H9 (cell line): ENCODE measurements around the gene AP1B1. TPM values are rescaled to one million over a fixed set of nuclear protein-coding genes. Genes with fewer than 3 reads are reported as not detected.

ENCODE experiments used
- DNase-seq: peaks from one replicate; pipeline ENCODE4 v3.0.0-alpha.2; 2017
- H2AFZ ChIP-seq: one replicate; pipeline ENCODE4 v1.6.1; 2013; ENCODE audit warnings: mild to moderate bottlenecking, low read length, control low read depth, moderate library complexity
- H2AK5ac ChIP-seq: 2 replicates; pipeline ENCODE4 v1.6.1; 2013; ENCODE audit warnings: low read length, control low read depth, mixed read lengths; ENCODE audit not compliant: insufficient read length
- H2BK120ac ChIP-seq: one replicate; pipeline ENCODE4 v1.6.1; 2013; ENCODE audit warnings: low read depth, mild to moderate bottlenecking, low read length, control low read depth, inconsistent platforms; ENCODE audit not compliant: poor library complexity, severe bottlenecking
- H2BK12ac ChIP-seq: 2 replicates; pipeline ENCODE4 v1.6.1; 2013; ENCODE audit warnings: low read length, control low read depth, mixed read lengths, low read depth; ENCODE audit not compliant: insufficient read length
- H2BK15ac ChIP-seq: 2 replicates; pipeline ENCODE4 v1.6.1; 2013; ENCODE audit warnings: low read depth, low read length, control low read depth
- H2BK20ac ChIP-seq: one replicate; pipeline ENCODE4 v1.6.1; 2013; ENCODE audit warnings: low read depth, mild to moderate bottlenecking, low read length, control low read depth, inconsistent platforms; ENCODE audit not compliant: poor library complexity, severe bottlenecking
- H2BK5ac ChIP-seq: 2 replicates; pipeline ENCODE4 v1.6.1; 2013; ENCODE audit warnings: low read length, control low read depth, mixed read lengths; ENCODE audit not compliant: insufficient read length
- H3K14ac ChIP-seq: 2 replicates; pipeline ENCODE4 v1.6.1; 2013; ENCODE audit warnings: low read length, control low read depth; ENCODE audit not compliant: insufficient read depth
- H3K18ac ChIP-seq: 2 replicates; pipeline ENCODE4 v1.6.1; 2013; ENCODE audit warnings: low read depth, mild to moderate bottlenecking, mixed read lengths, low read length, control low read depth; ENCODE audit not compliant: insufficient read length
- H3K23ac ChIP-seq: 2 replicates; pipeline ENCODE4 v1.6.1; 2013; ENCODE audit warnings: low read length, control low read depth, mixed read lengths, low read depth; ENCODE audit not compliant: insufficient read length
- H3K23me2 ChIP-seq: 2 replicates; pipeline ENCODE4 v1.6.1; 2013; ENCODE audit warnings: low read depth, mild to moderate bottlenecking, mixed read lengths, low read length, control low read depth; ENCODE audit not compliant: insufficient read length, poor library complexity, severe bottlenecking
- H3K27ac ChIP-seq: 2 replicates; pipeline ENCODE4 v1.5.1; 2013; ENCODE audit warnings: low read length, control low read depth, mixed read lengths, low read depth; ENCODE audit not compliant: insufficient read length
- H3K27me3 ChIP-seq: 2 replicates; pipeline ENCODE4 v1.6.1; 2013; ENCODE audit warnings: low read length, control low read depth, inconsistent platforms; ENCODE audit not compliant: insufficient read depth
- H3K4ac ChIP-seq: 2 replicates; pipeline ENCODE4 v1.6.1; 2013; ENCODE audit warnings: low read depth, mild to moderate bottlenecking, control low read depth, inconsistent platforms, low read length, moderate library complexity
- H3K4me1 ChIP-seq: 2 replicates; pipeline ENCODE4 v1.6.1; 2013; ENCODE audit warnings: low read length, control low read depth, inconsistent platforms; ENCODE audit not compliant: insufficient read depth
- H3K4me2 ChIP-seq: 2 replicates; pipeline ENCODE4 v1.6.1; 2013; ENCODE audit warnings: low read length, control low read depth, mixed read lengths; ENCODE audit not compliant: insufficient read length, insufficient read depth
- H3K56ac ChIP-seq: 2 replicates; pipeline ENCODE4 v1.6.1; 2013; ENCODE audit warnings: low read depth, mild to moderate bottlenecking, mixed read lengths, low read length, control low read depth; ENCODE audit not compliant: insufficient read length
- H3K79me1 ChIP-seq: 2 replicates; pipeline ENCODE4 v1.6.1; 2013; ENCODE audit warnings: low read depth, mild to moderate bottlenecking, moderate library complexity, low read length, control low read depth, inconsistent platforms; ENCODE audit not compliant: insufficient read depth, poor library complexity, severe bottlenecking
- H3K79me2 ChIP-seq: 2 replicates; pipeline ENCODE4 v1.6.1; 2013; ENCODE audit warnings: low read length, control low read depth, inconsistent platforms; ENCODE audit not compliant: insufficient read depth
- H3K9ac ChIP-seq: 2 replicates; pipeline ENCODE4 v1.6.1; 2013; ENCODE audit warnings: low read length, control low read depth, mixed read lengths; ENCODE audit not compliant: insufficient read length; ENCODE audit errors: extremely low read depth
- H3K9me3 ChIP-seq: one replicate; pipeline ENCODE4 v1.6.1; 2013; ENCODE audit warnings: low read depth, low read length, inconsistent platforms; ENCODE audit not compliant: control insufficient read depth
- H3T11ph ChIP-seq: one replicate; pipeline ENCODE4 v1.6.1; 2013; ENCODE audit warnings: mild to moderate bottlenecking, low read length, control low read depth, inconsistent platforms
- H4K20me1 ChIP-seq: one replicate; pipeline ENCODE4 v1.6.1; 2013; ENCODE audit not compliant: control insufficient read depth, insufficient read length, insufficient read depth
- H4K5ac ChIP-seq: 2 replicates; pipeline ENCODE4 v1.6.1; 2013; ENCODE audit warnings: low read depth, mild to moderate bottlenecking, mixed read lengths, low read length, control low read depth; ENCODE audit not compliant: insufficient read length
- H4K8ac ChIP-seq: replicated peaks from 2 replicates; pipeline ENCODE4 v1.6.1; 2013; ENCODE audit warnings: low read length, control low read depth, mixed read lengths, low read depth; ENCODE audit not compliant: insufficient read length
- H4K91ac ChIP-seq: 2 replicates; pipeline ENCODE4 v1.6.1; 2013; ENCODE audit warnings: low read depth, mild to moderate bottlenecking, moderate library complexity, mixed read lengths, low read length, control low read depth; ENCODE audit not compliant: insufficient read length
- H3K27ac Mint-ChIP-seq, 3 experiments: 2 replicates in 2 of 3; 3 replicates in 1 of 3; pipeline ENCODE4 v1.8.0; 2020 to 2021; ENCODE audit warnings: mixed read lengths in 3 of 3, mild to moderate bottlenecking in 1 of 3, moderate library complexity in 1 of 3
- H3K27me3 Mint-ChIP-seq: 2 replicates; pipeline ENCODE4 v1.8.0; 2021; ENCODE audit warnings: low read depth, mild to moderate bottlenecking, moderate library complexity, mixed read lengths
- H3K36me3 Mint-ChIP-seq, 3 experiments: 2 replicates in 2 of 3; 3 replicates in 1 of 3; pipeline ENCODE4 v1.8.0; 2020 to 2021; ENCODE audit warnings: low read depth in 3 of 3, mixed read lengths in 3 of 3; ENCODE audit not compliant: insufficient read depth in 1 of 3
- H3K4me1 Mint-ChIP-seq, 2 experiments: 2 replicates each; pipeline ENCODE4 v1.8.0; 2020; ENCODE audit warnings: mixed read lengths in 2 of 2
- H3K4me3 Mint-ChIP-seq, 2 experiments: 2 replicates in 1 of 2; 3 replicates in 1 of 2; pipeline ENCODE4 v1.8.0; 2020 to 2021; ENCODE audit warnings: mild to moderate bottlenecking in 2 of 2, mixed read lengths in 2 of 2, moderate library complexity in 1 of 2
- H3K9me3 Mint-ChIP-seq, 2 experiments: 2 replicates in 1 of 2; 3 replicates in 1 of 2; pipeline ENCODE4 v1.8.0; 2020; ENCODE audit warnings: mild to moderate bottlenecking in 2 of 2, mixed read lengths in 2 of 2, moderate library complexity in 1 of 2
- WGBS: extraction: QIAGEN DNeasy Blood & Tissue Kit; methylation state at CpG from one replicate; pipeline ENCODE4 v1.1.7; 2013; ENCODE audit warnings: missing lambda C conversion rate, low lambda C conversion rate, mixed read lengths; ENCODE audit not compliant: insufficient read length; ENCODE audit errors: extremely low coverage; 5-methylcytosine and 5-hydroxymethylcytosine counted together
- total RNA-seq: library from RNA; stranded (reverse); gene quantifications from 2 replicates; pipeline ENCODE4 v1.2.1, GENCODE V29; 2021
- TF ChIP-seq, protein P1 (sequence below): fragments of 200-600 bp; sonication (generic); conservative IDR thresholded peaks from 3 replicates; pipeline ENCODE4 v1.8.0; 2021; ENCODE audit warnings: antibody characterized with exemption, mild to moderate bottlenecking

The AP1B1 gene
- total RNA-seq, 1 experiment from 2014 or later: 64.0 TPM

DNA sequence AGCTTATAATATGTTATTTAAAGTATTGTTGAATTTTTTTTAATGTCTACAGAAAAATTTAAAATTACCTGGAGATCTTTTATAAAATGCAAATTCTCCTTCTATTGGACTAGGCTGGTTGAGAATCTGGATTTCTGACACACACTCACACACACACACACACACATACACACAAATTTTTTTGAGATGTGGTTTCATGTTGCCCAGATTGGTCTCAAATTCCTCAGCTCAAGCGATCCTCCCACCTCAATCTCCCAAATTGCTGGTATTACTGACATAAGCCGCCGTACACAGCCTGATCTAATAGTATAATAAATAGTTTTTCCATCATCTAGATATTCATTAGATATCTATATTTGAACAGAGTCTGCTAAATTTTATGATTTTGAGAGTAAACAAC lies 45.5 kb upstream of the AP1B1 start:
- H3K23me2 ChIP-seq: no peaks in the 10 kb centered on the region

More for the DNA sequence above, 45.5 kb upstream of the AP1B1 start:
- H4K5ac ChIP-seq: no peak overlapping the region
- TF ChIP-seq, protein P1, sequence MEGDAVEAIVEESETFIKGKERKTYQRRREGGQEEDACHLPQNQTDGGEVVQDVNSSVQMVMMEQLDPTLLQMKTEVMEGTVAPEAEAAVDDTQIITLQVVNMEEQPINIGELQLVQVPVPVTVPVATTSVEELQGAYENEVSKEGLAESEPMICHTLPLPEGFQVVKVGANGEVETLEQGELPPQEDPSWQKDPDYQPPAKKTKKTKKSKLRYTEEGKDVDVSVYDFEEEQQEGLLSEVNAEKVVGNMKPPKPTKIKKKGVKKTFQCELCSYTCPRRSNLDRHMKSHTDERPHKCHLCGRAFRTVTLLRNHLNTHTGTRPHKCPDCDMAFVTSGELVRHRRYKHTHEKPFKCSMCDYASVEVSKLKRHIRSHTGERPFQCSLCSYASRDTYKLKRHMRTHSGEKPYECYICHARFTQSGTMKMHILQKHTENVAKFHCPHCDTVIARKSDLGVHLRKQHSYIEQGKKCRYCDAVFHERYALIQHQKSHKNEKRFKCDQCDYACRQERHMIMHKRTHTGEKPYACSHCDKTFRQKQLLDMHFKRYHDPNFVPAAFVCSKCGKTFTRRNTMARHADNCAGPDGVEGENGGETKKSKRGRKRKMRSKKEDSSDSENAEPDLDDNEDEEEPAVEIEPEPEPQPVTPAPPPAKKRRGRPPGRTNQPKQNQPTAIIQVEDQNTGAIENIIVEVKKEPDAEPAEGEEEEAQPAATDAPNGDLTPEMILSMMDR: no peak
- no peak overlapping the region for H2BK12ac ChIP-seq
- no peaks in the 10 kb centered on the region for H3K79me1 ChIP-seq
- H3K4ac ChIP-seq: no peak overlapping the region
- no peak overlapping the region for H2BK20ac ChIP-seq
- no peak overlapping the region for H3K56ac ChIP-seq
- no peak overlapping the region for H2AK5ac ChIP-seq
- Mint-ChIP-seq H3K9me3 (no peaks in the 10 kb centered on the region), H3K36me3 (no peaks in the 10 kb centered on the region), H3K27me3 (peaks cover 13% of the 10 kb centered on the region), H3K27ac (no peak overlapping the region), H3K4me3 (no peak overlapping the region), H3K4me1 (peaks cover 17 to 18% of the 10 kb centered on the region in 2 experiments)
- no peak overlapping the region for H3T11ph ChIP-seq
- H4K20me1 ChIP-seq: no peaks in the 10 kb centered on the region
- H3K79me2 ChIP-seq: no peaks in the 10 kb centered on the region
- DNase-seq: no peak
- no peak overlapping the region for H3K14ac ChIP-seq
- no peak overlapping the region for H2BK5ac ChIP-seq
- no CpG with 5 or more reads among the region's 3 CpGs for WGBS
- no peak overlapping the region for H4K8ac ChIP-seq
- no peak overlapping the region for H3K9ac ChIP-seq
- no peak overlapping the region for H3K18ac ChIP-seq
- H2BK15ac ChIP-seq: no peak overlapping the region
- H3K27me3 ChIP-seq: no peaks in the 10 kb centered on the region
- H3K27ac ChIP-seq: no peak overlapping the region
- H3K23ac ChIP-seq: no peak overlapping the region
- H4K91ac ChIP-seq: no peak overlapping the region
- no peak overlapping the region for H2BK120ac ChIP-seq
- H3K4me1 ChIP-seq: 0 out of 2 replicates have a peak, but pooled peaks cover 3% of the 10 kb centered on the region
- no peak overlapping the region for H2AFZ ChIP-seq
- no peaks in the 10 kb centered on the region for H3K9me3 ChIP-seq
- H3K4me2 ChIP-seq: no peak overlapping the region
